ENCODE data around the gene GABPB2. TPM values are rescaled to one million over a fixed set of nuclear protein-coding genes. Genes with fewer than 3 reads are reported as not detected.

GABPB2 gene
- total RNA-seq, 1 donor from 2014 or later = 6.2 TPM

GRCh38 chr1:151158326-151158725 is 87.8 kb downstream of the GABPB2 start:
- ATAC-seq (no peak), DNase-seq (ENCODE audit: low spot score) (no peak)

- DNase-seq (ENCODE audit: low spot score) (no peak), ATAC-seq (no peak)
Observed at GRCh38 chr1:151158751-151159251, 88.2 kb downstream of the GABPB2 start.

GRCh38 chr1:151159373-151159772 is 88.8 kb downstream of the GABPB2 start:
- no peak for DNase-seq (ENCODE audit: low spot score)
- ATAC-seq = no peak

- ATAC-seq (peak; percentile 66), DNase-seq (ENCODE audit: low spot score) (no peak)
Observed at GRCh38 chr1:151164732-151165280, 94.2 kb downstream of the GABPB2 start.

GRCh38 chr1:151165281-151165737 is 94.7 kb downstream of the GABPB2 start:
- ATAC-seq (peak; percentile 54), DNase-seq (ENCODE audit: low spot score) (peak; percentile 63)

GRCh38 chr1:151165738-151166504 is 95.4 kb downstream of the GABPB2 start, which contains the start of the genes LYSMD1 and SCNM1:
Gene LYSMD1 (minus strand): TSS chr1:151165902. CDS start chr1:151165258, 644 bp downstream.
Gene SCNM1 (plus strand): TSS chr1:151166144. CDS start chr1:151166153, 9 bp downstream.
- ATAC-seq = peak; percentile 92

GRCh38 chr1:151166505-151166956 is 96.0 kb downstream of the GABPB2 start:
- DNase-seq (ENCODE audit: low spot score) = no peak
- ATAC-seq = no peak

More at GRCh38 chr1:151165738-151166504, 95.4 kb downstream of the GABPB2 start, which contains the start of the genes LYSMD1 and SCNM1:
- peak; percentile 99 for DNase-seq (ENCODE audit: low spot score)

GRCh38 chr1:151167116-151167515 is 96.6 kb downstream of the GABPB2 start:
- ATAC-seq = no peak
- DNase-seq (ENCODE audit: low spot score) = no peak

GRCh38 chr1:151171190-151171589 is 100.6 kb downstream of the GABPB2 start:
- DNase-seq (ENCODE audit: low spot score) (no peak), ATAC-seq (no peak)

Other genes with a start within 250 kb of the GABPB2 start
- 26.1 TPM for gene ARNT, start 194.2 kb upstream of the GABPB2 start, total RNA-seq
- gene CTXND2, start 183.6 kb upstream of the GABPB2 start, total RNA-seq = not detected
- 14.0 TPM for gene SETDB1, start 144.4 kb upstream of the GABPB2 start, total RNA-seq
- gene CERS2, start 95.9 kb upstream of the GABPB2 start, total RNA-seq = 425 TPM
- 9.3 TPM for gene ANXA9, start 88.5 kb upstream of the GABPB2 start, total RNA-seq
- 23.3 TPM for gene MINDY1, start 63.9 kb upstream of the GABPB2 start, total RNA-seq
- gene PRUNE1, start 62.3 kb upstream of the GABPB2 start, total RNA-seq = 12.2 TPM
- gene BNIPL, start 34.2 kb upstream of the GABPB2 start, total RNA-seq = 1.6 TPM
- gene C1orf56, start 23.0 kb upstream of the GABPB2 start, total RNA-seq = 4.3 TPM
- 21.0 TPM for gene CDC42SE1, start 11.1 kb upstream of the GABPB2 start, total RNA-seq
- gene MLLT11, start 10.4 kb upstream of the GABPB2 start, total RNA-seq = 0.28 TPM
- 6.4 TPM for gene SEMA6C, start 75.9 kb downstream of the GABPB2 start, total RNA-seq
- 0.96 TPM for gene TNFAIP8L2, start 85.9 kb downstream of the GABPB2 start, total RNA-seq
- gene LYSMD1, start 95.1 kb downstream of the GABPB2 start, total RNA-seq = 3.9 TPM
- 9.4 TPM for gene SCNM1, start 95.4 kb downstream of the GABPB2 start, total RNA-seq
- 0.33 TPM for gene TMOD4, start 105.2 kb downstream of the GABPB2 start, total RNA-seq
- 14.4 TPM for gene VPS72, start 119.4 kb downstream of the GABPB2 start, total RNA-seq
- gene PIP5K1A, start 127.8 kb downstream of the GABPB2 start, total RNA-seq = 12.0 TPM
- 80.6 TPM for gene PSMD4, start 184.0 kb downstream of the GABPB2 start, total RNA-seq
- 13.6 TPM for gene ZNF687, start 211.5 kb downstream of the GABPB2 start, total RNA-seq